Epidermal melanocyte (primary cell): ENCODE measurements around the gene SPATS2.

Experiments used
- DNase-seq: peaks from one replicate; pipeline ENCODE4 v3.0.0; 2011; ENCODE audit warnings: low spot score; ENCODE audit not compliant: insufficient read length

The SPATS2 gene

GRCh38 chr12:49553512-49554088, 186.3 kb downstream of the SPATS2 start:
- DNase-seq: no peak

GRCh38 chr12:49554266-49554665, 187.0 kb downstream of the SPATS2 start:
- DNase-seq: no peak

GRCh38 chr12:49555631-49556390, 188.5 kb downstream of the SPATS2 start:
- DNase-seq: no peak

GRCh38 chr12:49556391-49557186, 189.3 kb downstream of the SPATS2 start:
- no peak for DNase-seq

GRCh38 chr12:49557187-49557916, 190.1 kb downstream of the SPATS2 start:
- DNase-seq: no peak

GRCh38 chr12:49557917-49558215, 190.6 kb downstream of the SPATS2 start:
- DNase-seq: no peak

- DNase-seq: no peak
Observed at GRCh38 chr12:49558526-49558925, 191.3 kb downstream of the SPATS2 start.

GRCh38 chr12:49559011-49559675, 191.9 kb downstream of the SPATS2 start:
- DNase-seq: no peak

- DNase-seq: no peak
Observed at GRCh38 chr12:49560695-49561094, 193.4 kb downstream of the SPATS2 start.

GRCh38 chr12:49562233-49562632, 195.0 kb downstream of the SPATS2 start:
- DNase-seq: no peak

- no peak for DNase-seq
Observed at GRCh38 chr12:49562831-49563230, 195.6 kb downstream of the SPATS2 start.

- no peak for DNase-seq
Observed at GRCh38 chr12:49563951-49564685, 196.9 kb downstream of the SPATS2 start.

GRCh38 chr12:49564686-49565405, 197.6 kb downstream of the SPATS2 start:
- DNase-seq: no peak

- DNase-seq: no peak
Observed at GRCh38 chr12:49565406-49566265, 198.4 kb downstream of the SPATS2 start.

- DNase-seq: no peak
Observed at GRCh38 chr12:49566361-49566760, 199.1 kb downstream of the SPATS2 start.

GRCh38 chr12:49567302-49567610, 200.0 kb downstream of the SPATS2 start:
- no peak for DNase-seq

GRCh38 chr12:49567611-49568441, 200.6 kb downstream of the SPATS2 start, which contains the start of gene MCRS1:
Gene MCRS1 (minus strand): TSS chr12:49568142. CDS start chr12:49566731, 1,411 bp downstream.
- DNase-seq: peak; percentile 99
